ENCODE measurements around the gene KDELR3. TPM values are rescaled to one million over a fixed set of nuclear protein-coding genes. Genes with fewer than 3 reads are reported as not detected.

KDELR3 gene
- total and polyA plus RNA-seq, 4 experiments from 2014 or later, result 0.10 to 0.24 TPM; not detected in 2

DNA sequence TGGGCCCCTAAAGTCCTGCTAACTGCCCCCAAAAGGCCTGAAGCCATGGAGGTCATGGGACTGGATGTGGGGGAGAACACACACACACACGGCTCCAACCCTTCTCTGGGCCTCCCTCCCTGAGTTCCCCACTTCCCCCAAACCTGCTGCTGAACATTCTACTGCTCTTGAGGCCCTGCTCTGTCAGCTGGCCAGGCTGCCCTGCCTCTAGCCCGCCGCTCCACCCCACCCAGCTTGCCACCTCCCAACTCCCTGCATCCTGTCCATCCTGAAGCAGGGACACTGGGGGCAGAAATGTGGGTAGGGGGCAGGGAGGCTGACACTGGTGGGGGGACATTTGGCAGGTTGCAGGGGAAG is 13.9 kb upstream of the KDELR3 start:
- H3K4me3 ChIP-seq (ENCODE audit: low read length in 2 of 2), result peak overlapping the region in 1 of 2 donors; percentile 22
- H3K4me1 Mint-ChIP-seq, result peaks cover 7 to 24% (median 13%) of the 10 kb centered on the region in 4 donors
- no peaks in the 10 kb centered on the region for H3K36me3 ChIP-seq (ENCODE audit: insufficient read depth, low read length)
- ChIA-PET POLR2A (ENCODE audit: partially characterized antibody) (interaction anchor here (0.9 kb wide), 1 partner anchor 8 kb away, joined by 4 read pairs; no protein-coding TSS in a partner anchor), CTCF (ENCODE audit: partially characterized antibody) (no interaction called here)
- no peak overlapping the region for H3K27ac Mint-ChIP-seq
- no peaks in the 10 kb centered on the region for H3K36me3 Mint-ChIP-seq
- intact Hi-C loops (cut with micrococcal nuclease), result no loop called here
- no peaks in the 10 kb centered on the region for H3K9me3 Mint-ChIP-seq
- no peaks in the 10 kb centered on the region for H3K9me3 ChIP-seq (ENCODE audit: control insufficient read depth in 1 of 2, low read length in 2 of 2)
- H3K4me1 ChIP-seq (ENCODE audit: insufficient read depth, low read length), result peaks cover 8% of the 10 kb centered on the region
- peaks cover 34% of the 10 kb centered on the region for H3K27me3 ChIP-seq (ENCODE audit: insufficient read depth, low read length)
- peak overlapping the region in 7 of 8 donors; percentile 34 to 89 (median 82) for H3K4me3 Mint-ChIP-seq
- peaks cover 40 to 69% of the 10 kb centered on the region in 2 donors for H3K27me3 Mint-ChIP-seq
- DNase-seq, result no peak
- no peak overlapping the region for H3K27ac ChIP-seq (ENCODE audit: low read depth, low read length)

DNA sequence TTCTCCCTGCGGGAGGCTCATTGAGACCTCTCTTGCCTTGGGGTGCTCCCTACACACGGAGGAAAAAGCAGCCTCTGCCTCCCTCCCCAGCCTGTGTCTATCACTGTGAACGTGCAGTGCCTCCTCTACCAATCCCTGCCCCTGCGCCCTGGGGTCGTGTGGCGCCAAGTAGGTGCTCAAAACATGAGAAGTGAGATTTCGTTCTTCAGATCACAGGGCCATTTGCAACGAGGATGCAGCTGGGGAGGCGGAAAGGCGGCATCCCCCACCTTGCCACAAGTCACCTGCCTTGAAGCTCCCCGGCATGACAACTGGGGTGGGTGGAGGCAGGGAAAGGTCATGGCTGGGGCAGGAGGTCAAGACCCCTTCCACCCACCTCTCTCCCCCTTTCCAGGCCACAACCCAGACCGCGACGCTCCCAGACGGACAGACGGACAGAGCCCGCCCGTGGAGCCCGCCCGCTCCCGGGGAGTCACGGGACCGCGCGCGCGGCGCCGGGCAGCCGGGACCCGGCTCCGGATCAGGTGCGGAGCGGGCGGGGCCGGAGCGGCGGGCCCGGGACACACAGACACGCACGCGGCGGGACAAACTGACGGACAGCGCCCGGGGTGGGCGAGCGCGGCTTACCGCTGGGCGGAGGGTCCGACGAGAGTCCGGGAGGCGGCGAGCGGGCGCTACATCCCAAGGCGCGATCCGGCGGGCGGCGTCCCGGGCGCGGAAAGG is 13.4 kb upstream of the KDELR3 start:
- Mint-ChIP-seq H3K4me3 (peak overlapping the region; percentile 78 to 89 (median 82)), H3K27ac (peak overlapping the region in 3 of 7 donors; percentile 13 to 68 (median 43)), H3K4me1 (peaks cover 7 to 24% (median 13%) of the 10 kb centered on the region in 4 donors), H3K9me3 (no peaks in the 10 kb centered on the region), H3K36me3 (no peaks in the 10 kb centered on the region), H3K27me3 (peaks cover 44 to 70% of the 10 kb centered on the region in 2 donors)
- Histone ChIP-seq H3K4me1 (ENCODE audit: insufficient read depth, low read length) (peaks cover 8% of the 10 kb centered on the region), H3K9me3 (ENCODE audit: control insufficient read depth in 1 of 2, low read length in 2 of 2) (no peaks in the 10 kb centered on the region), H3K4me3 (ENCODE audit: low read length in 2 of 2) (peak overlapping the region in 1 of 2 donors; percentile 22), H3K27ac (ENCODE audit: low read depth, low read length) (no peak overlapping the region), H3K27me3 (ENCODE audit: insufficient read depth, low read length) (peaks cover 34% of the 10 kb centered on the region), H3K36me3 (ENCODE audit: insufficient read depth, low read length) (no peaks in the 10 kb centered on the region)
- peak; percentile 22 to 52 (median 31) for DNase-seq
- intact Hi-C loops (cut with micrococcal nuclease), result no loop called here
- CTCF ChIA-PET (ENCODE audit: partially characterized antibody), result no interaction called here
- POLR2A ChIA-PET (ENCODE audit: partially characterized antibody), result interaction anchor here (0.9 kb wide), 1 partner anchor 8 kb away, joined by 4 read pairs; no protein-coding TSS in a partner anchor

- POLR2A ChIA-PET (ENCODE audit: partially characterized antibody), result interaction anchor here (0.9 kb wide), 1 partner anchor 7 kb away, joined by 4 read pairs; no protein-coding TSS in a partner anchor
- Mint-ChIP-seq H3K4me3 (peak within 1 kb of the TSS; percentile 78 to 89 (median 82)), H3K4me1 (peaks cover 7 to 24% (median 13%) of the 10 kb centered on the region in 4 donors), H3K27ac (peak within 1 kb of the TSS in 3 of 7 donors; percentile 13 to 68 (median 43)), H3K27me3 (peaks cover 38 to 64% of the 10 kb centered on the region in 2 donors), H3K36me3 (no peaks in the 10 kb centered on the region), H3K9me3 (no peaks in the 10 kb centered on the region)
- CTCF ChIA-PET (ENCODE audit: partially characterized antibody), result no interaction called here
- Histone ChIP-seq H3K27me3 (ENCODE audit: insufficient read depth, low read length) (peaks cover 34% of the 10 kb centered on the region), H3K4me1 (ENCODE audit: insufficient read depth, low read length) (peaks cover 8% of the 10 kb centered on the region), H3K9me3 (ENCODE audit: control insufficient read depth in 1 of 2, low read length in 2 of 2) (no peaks in the 10 kb centered on the region), H3K36me3 (ENCODE audit: insufficient read depth, low read length) (no peaks in the 10 kb centered on the region), H3K4me3 (ENCODE audit: low read length in 2 of 2) (peak within 1 kb of the TSS in 1 of 2 donors; percentile 22), H3K27ac (ENCODE audit: low read depth, low read length) (no peak within 1 kb of the TSS)
- DNase-seq, result no peak
- intact Hi-C loops (cut with micrococcal nuclease), result no loop called here
Measured at GRCh38 chr22:38455076-38455529, 12.8 kb upstream of the KDELR3 start, which contains the start of gene KCNJ4. KCNJ4 (minus strand) TSS chr22:38455199; CDS start chr22:38428132, 27,067 bp downstream.

DNA sequence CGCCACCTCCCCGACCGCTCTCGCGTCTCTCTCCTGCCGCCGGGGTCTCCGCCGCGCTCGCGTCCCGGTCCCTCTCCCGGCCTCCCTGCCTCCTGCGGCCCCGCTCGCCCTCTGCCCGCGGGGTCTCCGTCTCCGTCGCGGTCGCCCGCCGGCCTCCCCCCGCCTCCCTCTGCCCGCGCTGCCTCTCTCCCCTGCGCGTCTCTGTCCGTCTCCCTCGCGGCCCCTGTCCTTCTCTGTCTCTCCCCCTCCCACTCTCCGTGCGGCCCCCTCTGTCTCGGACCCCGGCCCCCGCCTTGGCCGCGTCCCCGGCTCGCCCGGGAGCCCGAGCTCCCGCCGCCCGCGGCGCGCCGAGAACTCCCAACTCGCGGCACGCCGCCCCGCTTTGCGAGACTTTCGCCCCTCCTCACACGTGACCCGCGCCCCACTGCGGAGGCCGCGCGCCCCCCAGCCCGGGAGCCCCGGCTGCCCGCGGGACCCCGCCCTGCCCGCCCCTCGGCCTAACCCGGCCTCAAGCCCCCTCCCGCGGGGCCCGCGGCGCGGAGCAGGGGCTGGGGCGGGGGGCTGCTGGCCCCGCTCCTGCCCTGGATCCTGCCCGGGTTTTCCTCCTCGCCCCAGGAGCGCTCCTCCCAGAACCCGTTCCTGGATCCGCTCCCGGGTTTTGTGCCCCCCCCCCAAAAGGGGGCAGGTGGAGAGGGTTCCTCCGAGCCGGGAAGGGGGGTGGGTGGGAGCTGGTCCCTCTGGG is 12.2 kb upstream of the KDELR3 start:
- peak overlapping the region in 2 of 8 donors; percentile 73 to 88 for H3K4me3 Mint-ChIP-seq
- DNase-seq, result no peak
- Histone ChIP-seq H3K27ac (ENCODE audit: low read depth, low read length) (no peak overlapping the region), H3K9me3 (ENCODE audit: control insufficient read depth in 1 of 2, low read length in 2 of 2) (no peaks in the 10 kb centered on the region), H3K36me3 (ENCODE audit: insufficient read depth, low read length) (no peaks in the 10 kb centered on the region), H3K4me3 (ENCODE audit: low read length in 2 of 2) (no peak overlapping the region), H3K27me3 (ENCODE audit: insufficient read depth, low read length) (peaks cover 34% of the 10 kb centered on the region), H3K4me1 (ENCODE audit: insufficient read depth, low read length) (peaks cover 8% of the 10 kb centered on the region)
- no peaks in the 10 kb centered on the region for H3K36me3 Mint-ChIP-seq
- peaks cover 40 to 64% of the 10 kb centered on the region in 2 donors for H3K27me3 Mint-ChIP-seq
- H3K4me1 Mint-ChIP-seq, result peaks cover 7 to 30% (median 13%) of the 10 kb centered on the region in 4 donors
- intact Hi-C loops (cut with micrococcal nuclease), result no loop called here
- no peak overlapping the region for H3K27ac Mint-ChIP-seq
- H3K9me3 Mint-ChIP-seq, result no peaks in the 10 kb centered on the region
- ChIA-PET POLR2A (ENCODE audit: partially characterized antibody) (interaction anchor here (1.0 kb wide), 1 partner anchor 26 kb away, joined by 4 read pairs; no protein-coding TSS in a partner anchor), CTCF (ENCODE audit: partially characterized antibody) (no interaction called here)

DNA sequence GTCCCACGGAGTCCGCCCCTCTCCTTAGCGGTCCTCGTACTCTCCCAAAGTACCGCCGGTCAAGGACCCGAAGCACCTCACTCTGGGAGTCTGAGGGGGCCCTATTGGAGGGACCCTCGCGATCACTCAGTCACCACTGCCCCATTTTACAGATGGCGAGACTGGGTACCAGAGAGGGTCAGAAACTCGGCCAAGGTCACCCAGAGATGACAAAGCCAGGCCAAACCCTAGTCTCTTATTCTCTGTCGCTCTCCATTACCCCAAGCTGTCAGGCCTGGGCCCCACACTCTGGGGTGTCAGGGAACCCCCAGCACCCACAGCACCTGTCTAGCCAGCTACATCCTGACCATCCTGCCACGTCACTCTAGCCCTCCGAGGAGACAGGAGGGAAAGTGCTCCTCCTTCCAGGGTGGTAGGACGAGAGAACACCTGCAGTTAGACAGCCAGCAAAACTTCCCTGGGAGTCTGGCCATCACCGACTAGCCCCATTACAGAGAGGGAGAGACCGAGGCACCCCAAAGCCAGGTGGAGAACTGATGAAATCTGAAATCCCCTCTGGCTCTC is 11.5 kb upstream of the KDELR3 start:
- no peaks in the 10 kb centered on the region for H3K36me3 ChIP-seq (ENCODE audit: insufficient read depth, low read length)
- peaks cover 40 to 59% of the 10 kb centered on the region in 2 donors for H3K27me3 Mint-ChIP-seq
- H3K27ac Mint-ChIP-seq, result peak overlapping the region in 2 of 7 donors; percentile 61 to 82
- CTCF ChIA-PET (ENCODE audit: partially characterized antibody), result no interaction called here
- H3K4me3 Mint-ChIP-seq, result peak overlapping the region; percentile 51 to 88 (median 76)
- no peak for DNase-seq
- no peak overlapping the region for H3K27ac ChIP-seq (ENCODE audit: low read depth, low read length)
- H3K36me3 Mint-ChIP-seq, result no peaks in the 10 kb centered on the region
- peaks cover 10% of the 10 kb centered on the region for H3K4me1 ChIP-seq (ENCODE audit: insufficient read depth, low read length)
- POLR2A ChIA-PET (ENCODE audit: partially characterized antibody), result interaction anchor here (1.0 kb wide), 1 partner anchor 25 kb away, joined by 4 read pairs; no protein-coding TSS in a partner anchor
- peaks cover 34% of the 10 kb centered on the region for H3K27me3 ChIP-seq (ENCODE audit: insufficient read depth, low read length)
- H3K9me3 Mint-ChIP-seq, result no peaks in the 10 kb centered on the region
- peaks cover 7 to 32% (median 13%) of the 10 kb centered on the region in 4 donors for H3K4me1 Mint-ChIP-seq
- intact Hi-C loops (cut with micrococcal nuclease), result no loop called here
- no peak overlapping the region for H3K4me3 ChIP-seq (ENCODE audit: low read length in 2 of 2)
- no peaks in the 10 kb centered on the region for H3K9me3 ChIP-seq (ENCODE audit: control insufficient read depth in 1 of 2, low read length in 2 of 2)

DNA sequence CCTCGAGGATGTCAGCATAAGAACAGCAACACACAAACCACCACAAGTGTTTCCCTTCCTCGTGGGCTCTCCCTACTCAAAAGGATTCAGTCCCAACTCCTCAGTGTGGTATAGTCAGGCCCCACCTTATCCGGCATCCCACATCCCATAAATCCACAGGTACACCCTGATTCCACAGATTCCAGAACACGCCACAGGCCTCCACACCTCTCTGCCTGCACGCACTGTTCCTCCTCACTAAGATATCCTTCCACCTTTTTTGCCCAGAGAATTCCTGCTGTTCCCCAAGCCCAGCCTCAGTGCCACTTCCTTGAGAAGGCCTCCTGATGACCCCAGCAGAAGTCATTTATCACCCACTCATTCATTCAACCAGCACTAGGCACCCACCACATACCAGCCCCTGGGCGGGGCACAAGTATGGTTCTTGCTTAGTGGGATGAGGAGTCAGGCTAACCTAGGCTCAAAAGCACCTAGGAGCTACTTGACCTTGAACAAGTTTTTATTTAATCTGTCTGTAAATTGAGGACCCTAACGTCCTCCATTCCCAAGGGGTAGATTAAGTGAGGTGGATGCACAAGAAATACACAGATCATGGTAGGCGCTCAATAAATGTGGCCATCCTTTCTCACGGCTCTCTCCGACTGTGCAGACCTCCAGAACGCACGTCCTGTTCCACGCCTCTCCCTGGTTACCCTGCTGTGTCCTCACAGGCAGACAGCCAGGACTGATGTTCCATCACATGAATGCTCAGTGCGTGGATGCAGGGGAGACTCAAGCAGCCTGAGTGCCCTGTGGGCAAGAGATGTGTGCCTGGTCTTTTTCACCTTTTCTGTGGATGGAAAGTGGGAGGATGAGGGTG is 10.8 kb upstream of the KDELR3 start:
- POLR2A ChIA-PET (ENCODE audit: partially characterized antibody), result interaction anchor here (1.0 kb wide), 1 partner anchor 24 kb away, joined by 4 read pairs; no protein-coding TSS in a partner anchor
- Histone ChIP-seq H3K4me3 (ENCODE audit: low read length in 2 of 2) (no peak overlapping the region), H3K36me3 (ENCODE audit: insufficient read depth, low read length) (no peaks in the 10 kb centered on the region), H3K27ac (ENCODE audit: low read depth, low read length) (no peak overlapping the region), H3K9me3 (ENCODE audit: control insufficient read depth in 1 of 2, low read length in 2 of 2) (no peaks in the 10 kb centered on the region), H3K27me3 (ENCODE audit: insufficient read depth, low read length) (peaks cover 36% of the 10 kb centered on the region), H3K4me1 (ENCODE audit: insufficient read depth, low read length) (peaks cover 18% of the 10 kb centered on the region)
- Mint-ChIP-seq H3K9me3 (no peaks in the 10 kb centered on the region), H3K4me3 (peak overlapping the region; percentile 56 to 88 (median 76)), H3K27ac (peak overlapping the region in 1 of 7 donors; percentile 61), H3K27me3 (peaks cover 45 to 58% of the 10 kb centered on the region in 2 donors), H3K36me3 (no peaks in the 10 kb centered on the region), H3K4me1 (peaks cover 7 to 32% (median 13%) of the 10 kb centered on the region in 4 donors)
- DNase-seq, result no peak
- CTCF ChIA-PET (ENCODE audit: partially characterized antibody), result interaction anchor here (1.2 kb wide), 1 partner anchor 9 kb away, joined by 3 read pairs; no protein-coding TSS in a partner anchor
- intact Hi-C loops (cut with micrococcal nuclease), result no loop called here
